Measurements from ENCODE around the gene ADGRD1.

DNA sequence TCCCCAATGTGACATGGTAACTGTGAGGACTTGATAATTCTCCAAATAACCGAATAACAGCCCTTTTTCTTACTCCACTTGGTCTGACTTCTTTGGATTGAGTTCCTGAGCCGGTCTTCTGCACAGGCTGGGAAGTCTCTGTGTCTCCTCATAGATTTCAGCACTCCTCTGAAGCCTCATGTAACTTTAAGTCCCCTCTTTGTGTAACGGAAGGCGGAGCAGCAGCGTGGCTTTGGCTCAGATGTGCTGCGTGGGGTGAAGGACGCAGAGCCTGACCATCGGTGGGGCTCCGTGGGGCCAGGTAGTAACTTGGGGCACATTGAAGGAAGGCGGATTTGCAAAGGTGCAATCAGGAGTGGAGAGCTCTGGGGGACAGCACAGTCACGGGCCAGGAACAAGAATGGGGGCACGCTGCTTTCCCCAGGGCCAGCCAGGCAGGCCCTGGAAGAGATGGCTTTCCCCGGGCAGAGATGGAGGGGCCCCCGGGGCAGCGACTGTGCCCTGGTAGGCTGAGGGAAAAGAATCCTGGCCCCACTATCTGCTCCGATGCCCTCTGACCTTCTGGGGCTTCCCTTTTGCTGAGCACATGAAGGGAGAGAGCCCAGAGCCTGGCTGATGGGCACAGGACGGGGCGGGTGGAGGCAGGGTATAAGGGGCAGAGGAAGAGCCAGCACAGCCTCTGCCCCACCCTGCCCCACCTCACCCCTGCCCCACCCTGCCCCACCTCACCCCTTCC is 56.9 kb downstream of the ADGRD1 start:
- TF ChIP-seq, protein P1, sequence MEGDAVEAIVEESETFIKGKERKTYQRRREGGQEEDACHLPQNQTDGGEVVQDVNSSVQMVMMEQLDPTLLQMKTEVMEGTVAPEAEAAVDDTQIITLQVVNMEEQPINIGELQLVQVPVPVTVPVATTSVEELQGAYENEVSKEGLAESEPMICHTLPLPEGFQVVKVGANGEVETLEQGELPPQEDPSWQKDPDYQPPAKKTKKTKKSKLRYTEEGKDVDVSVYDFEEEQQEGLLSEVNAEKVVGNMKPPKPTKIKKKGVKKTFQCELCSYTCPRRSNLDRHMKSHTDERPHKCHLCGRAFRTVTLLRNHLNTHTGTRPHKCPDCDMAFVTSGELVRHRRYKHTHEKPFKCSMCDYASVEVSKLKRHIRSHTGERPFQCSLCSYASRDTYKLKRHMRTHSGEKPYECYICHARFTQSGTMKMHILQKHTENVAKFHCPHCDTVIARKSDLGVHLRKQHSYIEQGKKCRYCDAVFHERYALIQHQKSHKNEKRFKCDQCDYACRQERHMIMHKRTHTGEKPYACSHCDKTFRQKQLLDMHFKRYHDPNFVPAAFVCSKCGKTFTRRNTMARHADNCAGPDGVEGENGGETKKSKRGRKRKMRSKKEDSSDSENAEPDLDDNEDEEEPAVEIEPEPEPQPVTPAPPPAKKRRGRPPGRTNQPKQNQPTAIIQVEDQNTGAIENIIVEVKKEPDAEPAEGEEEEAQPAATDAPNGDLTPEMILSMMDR (IDR thresholded peaks at IDR 0.05): no peak
- TF ChIP-seq POLR2AphosphoS5 (IDR thresholded peaks at IDR 0.05; ENCODE audit: insufficient read depth in 1 of 2, low read depth in 1 of 2): no peak

All from vagina (tissue), 2 donors.